Keratinocyte (primary cell): ENCODE measurements around the gene HPCAL1. TPM values are rescaled to one million over a fixed set of nuclear protein-coding genes. Genes with fewer than 3 reads are reported as not detected.

Experiments used
- DNase-seq: peaks from one replicate; pipeline ENCODE4 v3.0.0-alpha.2; 2011; ENCODE audit warnings: low read depth, missing footprints, low spot score
- FAIRE-seq: peaks from 2 replicates; lab custom pipeline; 2011; peaks lifted over from hg19 to GRCh38; lab: Jason Lieb, UNC
- H2AFZ ChIP-seq: 2 replicates; pipeline ENCODE4 v1.6.0; 2012; ENCODE audit warnings: low read length, control low read depth, inconsistent platforms; ENCODE audit not compliant: control insufficient read depth
- H3K27ac ChIP-seq: 2 replicates; pipeline ENCODE4 v1.5.1; 2011; ENCODE audit warnings: low read length; ENCODE audit not compliant: control insufficient read depth, insufficient read depth
- H3K27me3 ChIP-seq: 3 replicates; pipeline ENCODE4 v1.6.0; 2011; ENCODE audit warnings: low read length; ENCODE audit not compliant: control insufficient read depth, insufficient read depth; ENCODE audit errors: extremely low read depth
- H3K36me3 ChIP-seq, 2 experiments: 2 replicates in 1 of 2; 3 replicates in 1 of 2; pipeline ENCODE4 v1.5.1; 2011; ENCODE audit warnings: low read length in 2 of 2, mild to moderate bottlenecking in 1 of 2; ENCODE audit not compliant: control insufficient read depth in 2 of 2, insufficient read depth in 2 of 2; ENCODE audit errors: extremely low read depth in 1 of 2
- H3K4me1 ChIP-seq: 3 replicates; pipeline ENCODE4 v1.5.1; 2011; ENCODE audit warnings: low read length; ENCODE audit not compliant: control insufficient read depth, insufficient read depth; ENCODE audit errors: extremely low read depth
- H3K4me2 ChIP-seq: 3 replicates; pipeline ENCODE4 v1.6.0; 2011; ENCODE audit warnings: low read depth, low read length; ENCODE audit not compliant: control insufficient read depth, insufficient read depth; ENCODE audit errors: extremely low read depth
- H3K4me3 ChIP-seq, 3 experiments: fragments of 200-600 bp in 1 of 3; sonication (generic) in 1 of 3; 2 replicates in 2 of 3; 3 replicates in 1 of 3; pipeline ENCODE4 v1.5.1; 2011 to 2016; ENCODE audit warnings: low read length in 3 of 3, mild to moderate bottlenecking in 3 of 3, control low read depth in 2 of 3, inconsistent platforms in 1 of 3, low read depth in 1 of 3, mixed read lengths in 1 of 3, mixed run types in 1 of 3, moderate library complexity in 1 of 3; ENCODE audit not compliant: control insufficient read depth in 2 of 3, insufficient read depth in 2 of 3; ENCODE audit errors: extremely low read depth in 1 of 3
- H3K79me2 ChIP-seq: 2 replicates; pipeline ENCODE4 v1.6.0; 2012; ENCODE audit warnings: low read length; ENCODE audit not compliant: control insufficient read depth, insufficient read depth
- H3K9ac ChIP-seq: 3 replicates; pipeline ENCODE4 v1.6.0; 2011; ENCODE audit warnings: low read length; ENCODE audit not compliant: control insufficient read depth, insufficient read depth; ENCODE audit errors: extremely low read depth
- H3K9me1 ChIP-seq: 3 replicates; pipeline ENCODE4 v1.6.0; 2011; ENCODE audit warnings: low read length; ENCODE audit not compliant: control insufficient read depth, insufficient read depth; ENCODE audit errors: extremely low read depth
- H3K9me3 ChIP-seq: 2 replicates; pipeline ENCODE4 v1.5.1; 2012; ENCODE audit warnings: low read depth, low read length; ENCODE audit not compliant: control insufficient read depth
- H4K20me1 ChIP-seq: 3 replicates; pipeline ENCODE4 v1.6.0; 2011; ENCODE audit warnings: low read length; ENCODE audit not compliant: control insufficient read depth, insufficient read depth; ENCODE audit errors: extremely low read depth
- CTCF ChIP-seq, 3 experiments: IDR thresholded peaks in 1 of 3; conservative IDR thresholded peaks in 1 of 3; optimal IDR thresholded peaks in 1 of 3; 2 replicates in 2 of 3; 3 replicates in 1 of 3; pipeline versions ENCODE3 to v1.5.1; 2011; ENCODE audit warnings: low read length in 3 of 3, mild to moderate bottlenecking in 3 of 3, moderate library complexity in 2 of 3, control low read depth in 1 of 3, inconsistent platforms in 1 of 3; ENCODE audit not compliant: insufficient read depth in 2 of 3; ENCODE audit errors: extremely low read depth in 1 of 3
- EZH2 ChIP-seq: IDR thresholded peaks from one replicate; pipeline ENCODE4 v1.6.1; 2012; ENCODE audit warnings: inconsistent platforms, mild to moderate bottlenecking, low read length, moderate library complexity
- dilution Hi-C: fragments of 300-500 bp; cut with MboI; formaldehyde crosslinking; loops from one replicate; pipeline ENCODE4 v1.7.0; 2020; ENCODE audit warnings: low sequenced_read_pairs; ENCODE audit not compliant: extremely low pct_ligation_motif_present
- polyA plus RNA-seq, 5 experiments: library from polyadenylated mRNA; depleted of rRNA in 3 of 5; stranded (reverse) in 3 of 5; stranded (forward) in 1 of 5; unstranded in 1 of 5; fragments of >200 nt; gene quantifications; 1 replicate in 1 of 5; 2 replicates in 3 of 5; 3 replicates in 1 of 5; pipeline versions ENCODE4 v1.2.1 to v1.2.3, GENCODE V29; 2011 to 2012; ENCODE audit warnings: missing spikeins in 2 of 5, low read depth in 1 of 5, low replicate concordance in 1 of 5

Gene HPCAL1
- polyA plus RNA-seq, 1 donor (not counting 4 experiments of a cell fraction or from before 2014, with no cell fraction given) = 18.0 TPM

- dilution Hi-C loops = no loop called here
- H3K4me3 ChIP-seq = no peak overlapping the region
- TF ChIP-seq CTCF (optimal IDR thresholded peaks at IDR 0.05 in 1 of 3, IDR thresholded peaks at IDR 0.05 in 1 of 3, conservative IDR thresholded peaks at IDR 0.05 in 1 of 3; ENCODE audit: extremely low read depth in 1 of 3, insufficient read depth in 2 of 3, low read length in 3 of 3) = no peak
- TF ChIP-seq EZH2 = no peak
- DNase-seq (no peak), FAIRE-seq (no peak)
- no peak overlapping the region for H3K27ac ChIP-seq
- H3K79me2 ChIP-seq = peaks cover 50% of the 10 kb centered on the region
- no peaks in the 10 kb centered on the region for H3K9me1 ChIP-seq
- no peak overlapping the region for H3K4me2 ChIP-seq
- H3K9me3 ChIP-seq = peaks cover 2% of the 10 kb centered on the region
- peaks cover 3 to 6% of the 10 kb centered on the region in 2 experiments for H3K36me3 ChIP-seq
- H4K20me1 ChIP-seq = peaks cover 15% of the 10 kb centered on the region
- H3K27me3 ChIP-seq = no peaks in the 10 kb centered on the region
- H3K4me1 ChIP-seq = no peaks in the 10 kb centered on the region
- H2AFZ ChIP-seq = no peak overlapping the region
- H3K9ac ChIP-seq = no peak overlapping the region
Observed at GRCh38 chr2:10316860-10317259, 14.2 kb downstream of the HPCAL1 start.

- Histone ChIP-seq H3K27ac (no peak overlapping the region), H3K9me3 (peaks cover 2% of the 10 kb centered on the region), H4K20me1 (peaks cover 15% of the 10 kb centered on the region), H3K9me1 (no peaks in the 10 kb centered on the region), H2AFZ (no peak overlapping the region), H3K4me2 (no peak overlapping the region), H3K4me1 (no peaks in the 10 kb centered on the region), H3K27me3 (no peaks in the 10 kb centered on the region), H3K79me2 (peaks cover 43% of the 10 kb centered on the region), H3K4me3 (no peak overlapping the region), H3K36me3 (peaks cover 1 to 4% of the 10 kb centered on the region in 2 experiments), H3K9ac (no peak overlapping the region)
- TF ChIP-seq EZH2 (no peak), CTCF (optimal IDR thresholded peaks at IDR 0.05 in 1 of 3, IDR thresholded peaks at IDR 0.05 in 1 of 3, conservative IDR thresholded peaks at IDR 0.05 in 1 of 3; ENCODE audit: extremely low read depth in 1 of 3, insufficient read depth in 2 of 3, low read length in 3 of 3) (no peak)
- no peak for DNase-seq
- FAIRE-seq = no peak
- dilution Hi-C loops = no loop called here
Observed at GRCh38 chr2:10317646-10318045, 14.9 kb downstream of the HPCAL1 start.
